Lung (tissue), 12 donors: Measurements from ENCODE around the gene AP1S2. TPM values are rescaled to one million over a fixed set of nuclear protein-coding genes. Genes with fewer than 3 reads are reported as not detected.

Experiments used
- ATAC-seq: fragments of 200-7000 bp; cut with Tn5 transposase; one replicate; pipeline ENCODE4 v1.9.1; 2020; ENCODE audit warnings: moderate number of reproducible peaks; ENCODE audit not compliant: insufficient read depth, low FRiP score
- DNase-seq, 3 donors: peaks; one replicate each; pipeline ENCODE4 v3.0.0-alpha.2; 2013 to 2017
- H3K27ac ChIP-seq, 2 donors: one replicate each; pipeline ENCODE4 v1.5.1; 2013; ENCODE audit warnings: mild to moderate bottlenecking in 2 of 2, moderate library complexity in 2 of 2, control low read depth in 1 of 2, inconsistent platforms in 1 of 2, low read depth in 1 of 2, low read length in 1 of 2
- H3K27me3 ChIP-seq, 3 donors: one replicate each; pipeline ENCODE4 v1.5.1; 2013; ENCODE audit warnings: low read length in 2 of 3; ENCODE audit not compliant: control insufficient read depth in 3 of 3, insufficient read depth in 3 of 3
- H3K36me3 ChIP-seq, 4 donors: one replicate each; pipeline ENCODE4 v1.5.1; 2013; ENCODE audit warnings: low read length in 4 of 4, mild to moderate bottlenecking in 1 of 4, moderate library complexity in 1 of 4; ENCODE audit not compliant: control insufficient read depth in 4 of 4, insufficient read depth in 4 of 4
- H3K4me1 ChIP-seq, 5 donors: one replicate each; pipeline ENCODE4 v1.5.1; 2013; ENCODE audit warnings: low read length in 5 of 5, mild to moderate bottlenecking in 2 of 5, moderate library complexity in 1 of 5; ENCODE audit not compliant: control insufficient read depth in 5 of 5, insufficient read depth in 5 of 5
- H3K4me3 ChIP-seq: one replicate; pipeline ENCODE4 v1.5.1; 2013; ENCODE audit warnings: mild to moderate bottlenecking, control low read depth, moderate library complexity
- H3K9ac ChIP-seq, 2 donors: one replicate each; pipeline ENCODE4 v1.5.1; 2013; ENCODE audit warnings: low read length in 2 of 2, control low read depth in 1 of 2; ENCODE audit not compliant: insufficient read depth in 1 of 2
- H3K9me3 ChIP-seq, 4 donors: one replicate each; pipeline ENCODE4 v1.5.1; 2013; ENCODE audit warnings: low read length in 3 of 4, mild to moderate bottlenecking in 1 of 4, moderate library complexity in 1 of 4; ENCODE audit not compliant: control insufficient read depth in 4 of 4, insufficient read depth in 3 of 4
- CTCF ChIP-seq: IDR thresholded peaks from 2 replicates; pipeline ENCODE4 v1.5.1; 2012; ENCODE audit warnings: mild to moderate bottlenecking; ENCODE audit errors: control extremely low read depth, extremely low read depth
- WGBS, 2 donors: extraction: QIAGEN DNeasy Blood & Tissue Kit; methylation state at CpG; one replicate each; pipeline ENCODE4 v1.1.7; 2013; 5-methylcytosine and 5-hydroxymethylcytosine counted together
- polyA plus RNA-seq, 2 donors: library from polyadenylated mRNA; stranded (reverse); fragments of 200-250 nt; gene quantifications; one replicate each; pipeline ENCODE4 v1.2.1, GENCODE V29; 2013
- total RNA-seq, 2 donors: library from RNA; depleted of rRNA in 1 of 2; stranded (reverse); fragments of >200 nt in 1 of 2; gene quantifications; one replicate each; pipeline ENCODE4 v1.2.1, GENCODE V29; 2014 to 2021
- donor health status: control.
- donor health status: control.
- donor health status: Bipolar disorder and iron deficiency.
- donor health status: healthy.
- donor health status: DM: yes; HTN: yes; CAD: no.

AP1S2 gene
- total and polyA plus RNA-seq, 4 donors = 13.5 to 68.9 (median 25.5) TPM

GRCh38 chrX:15849555-15849954 lies 5.1 kb downstream of the AP1S2 start:
- DNase-seq (peak in 1 of 3 donors; percentile 22), ATAC-seq (no peak)
- no peaks in the 10 kb centered on the region for H3K9me3 ChIP-seq
- peaks cover 0 to 63% (median 51%) of the 10 kb centered on the region in 3 donors for H3K27me3 ChIP-seq
- no peak overlapping the region for H3K4me3 ChIP-seq
- peaks cover 0 to 2% (median 0%) of the 10 kb centered on the region in 5 donors for H3K4me1 ChIP-seq
- no peak for TF ChIP-seq CTCF
- peaks cover 0 to 5% (median 0%) of the 10 kb centered on the region in 4 donors for H3K36me3 ChIP-seq
- H3K9ac ChIP-seq = no peak overlapping the region
- H3K27ac ChIP-seq = no peak overlapping the region
- 61 to 71% methylated on average over 5 of the region's 5 CpGs for WGBS, 2 donors

- 71 to 73% methylated on average over 1 of the region's 1 CpG for WGBS, 2 donors
- DNase-seq = no peak
- H3K9ac ChIP-seq = no peak overlapping the region
- H3K27me3 ChIP-seq = peaks cover 0 to 67% (median 49%) of the 10 kb centered on the region in 3 donors
- H3K27ac ChIP-seq = peak overlapping the region in 1 of 2 donors; percentile 53
- peaks cover 0 to 8% (median under 1%) of the 10 kb centered on the region in 4 donors for H3K36me3 ChIP-seq
- peaks cover 0 to 4% (median 0%) of the 10 kb centered on the region in 5 donors for H3K4me1 ChIP-seq
- no peak overlapping the region for H3K4me3 ChIP-seq
- no peaks in the 10 kb centered on the region for H3K9me3 ChIP-seq
- TF ChIP-seq CTCF = no peak
- ATAC-seq = no peak
These were observed 6.0 kb downstream of the AP1S2 start for GRCh38 chrX:15848576-15848975.

- Histone ChIP-seq H3K9ac (no peak overlapping the region), H3K4me3 (no peak overlapping the region), H3K27ac (no peak overlapping the region), H3K9me3 (no peaks in the 10 kb centered on the region), H3K4me1 (peaks cover 0 to 4% (median 0%) of the 10 kb centered on the region in 5 donors), H3K36me3 (peaks cover 0 to 11% (median 5%) of the 10 kb centered on the region in 4 donors), H3K27me3 (peaks cover 0 to 49% (median 23%) of the 10 kb centered on the region in 3 donors)
- TF ChIP-seq CTCF = no peak
- DNase-seq (no peak), ATAC-seq (no peak)
These were observed 10.7 kb downstream of the AP1S2 start for GRCh38 chrX:15843960-15844359.
